ENCODE measurements around the gene HOXB8. TPM values are rescaled to one million over a fixed set of nuclear protein-coding genes. Genes with fewer than 3 reads are reported as not detected.

Gene HOXB8
- total RNA-seq, 1 experiment from 2014 or later, result 45.9 TPM

DNA sequence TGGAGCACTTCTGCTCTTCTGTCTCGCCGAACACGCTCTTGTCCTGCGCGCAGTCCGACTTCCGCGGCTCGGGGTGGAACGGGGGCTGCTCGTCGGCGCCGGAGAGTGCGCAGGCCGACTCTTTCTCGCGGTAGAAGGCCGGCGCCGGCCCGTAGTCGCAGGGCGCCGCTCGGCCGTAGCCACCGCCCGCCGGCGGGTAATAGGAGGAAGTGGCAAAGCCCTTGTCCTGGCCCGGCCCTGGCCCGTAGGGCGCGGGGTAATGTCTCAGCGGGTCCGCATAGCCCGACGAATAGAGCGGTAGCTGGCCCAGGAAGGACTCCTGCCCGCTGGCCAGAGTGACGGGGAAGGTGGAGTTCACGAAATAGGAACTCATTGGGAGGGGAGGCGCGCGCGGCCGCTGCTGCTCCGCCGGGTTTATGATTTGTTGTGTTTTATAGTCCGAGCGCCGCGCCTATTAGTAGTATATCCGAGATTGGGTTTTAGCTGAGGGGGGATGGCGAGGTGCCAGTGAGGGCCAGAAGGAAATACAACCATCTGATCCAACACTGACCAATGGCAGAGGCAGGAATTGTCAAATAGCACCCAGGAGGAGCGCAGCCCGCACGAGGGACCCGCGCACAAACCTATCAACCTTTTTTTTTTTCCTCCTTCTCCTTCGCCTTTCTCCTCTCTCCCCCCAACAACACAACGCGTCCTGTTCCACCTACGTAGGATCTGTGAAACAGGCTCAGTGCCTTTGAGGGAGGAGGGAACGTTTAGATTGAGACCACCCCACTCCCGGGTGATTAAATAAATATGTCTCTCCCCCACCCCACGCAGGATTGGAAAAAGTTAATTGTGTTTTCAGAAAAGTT, 17.1 kb downstream of the HOXB8 start:
- Histone ChIP-seq H3K4me3 (ENCODE audit: low read depth in 2 of 2, low read length in 2 of 2) (peak overlapping the region; percentile 70 to 99), H3K9me3 (ENCODE audit: control insufficient read depth, insufficient read depth, low read depth, low read length) (no peaks in the 10 kb centered on the region), H3K4me1 (ENCODE audit: control insufficient read depth, insufficient read depth, low read length) (peaks cover 48% of the 10 kb centered on the region), H3K36me3 (ENCODE audit: control insufficient read depth, insufficient read depth, low read length) (no peaks in the 10 kb centered on the region; the same call in 1 of the 2 replicates), H3K27ac (ENCODE audit: low read length) (peak overlapping the region; percentile 99), H3K27me3 (ENCODE audit: control insufficient read depth, insufficient read depth, low read length) (no peaks in the 10 kb centered on the region)
- no TSS peak for BruUV-seq (replicated peaks)
- DNase-seq (ENCODE audit: low read depth, low spot score) (no peak), ATAC-seq (peak; percentile 17)
- in situ Hi-C loops (cut with HindIII; ENCODE audit: low pct_unique_long_range_greater_than_20kb, low sequenced_read_pairs) (no loop called here), intact Hi-C loops (cut with micrococcal nuclease; ENCODE audit: unreplicated experiment) (no loop called here)
- ChIA-PET CTCF (no interaction called here), POLR2A (interaction anchor here (0.6 to 2.1 kb wide), 5 partner anchors 9 to 541 kb away, joined by 3 to 13 read pairs (median 7); partner anchors contain the start of gene HOXB8)
- TF ChIP-seq REST (IDR thresholded peaks at IDR 0.05; ENCODE audit: insufficient read depth in 1 of 2, low read depth in 2 of 2, low read length in 1 of 2) (no peak), TCF7L2 (IDR thresholded peaks at IDR 0.05; ENCODE audit: low read depth, low read length) (peak; percentile 51; the same call in 1 of the 2 replicates), POLR2AphosphoS5 (IDR thresholded peaks at IDR 0.05; ENCODE audit: low read depth, low read length) (peak; percentile 94), SIN3A (IDR thresholded peaks at IDR 0.05; ENCODE audit: borderline replicate concordance, insufficient read depth, low read depth, low read length) (peak; percentile 71; the same call in 1 of the 2 replicates)

- H3K27me3 ChIP-seq (ENCODE audit: control insufficient read depth, insufficient read depth, low read length), result no peaks in the 10 kb centered on the region
- H3K4me1 ChIP-seq (ENCODE audit: control insufficient read depth, insufficient read depth, low read length), result peaks cover 54% of the 10 kb centered on the region
- peak overlapping the region; percentile 70 to 99 for H3K4me3 ChIP-seq (ENCODE audit: low read depth in 2 of 2, low read length in 2 of 2)
- peak overlapping the region; percentile 99 for H3K27ac ChIP-seq (ENCODE audit: low read length)
- DNase-seq (ENCODE audit: low read depth, low spot score) (no peak), ATAC-seq (no peak)
- CTCF ChIA-PET, result no interaction called here
- TF ChIP-seq, protein P1, sequence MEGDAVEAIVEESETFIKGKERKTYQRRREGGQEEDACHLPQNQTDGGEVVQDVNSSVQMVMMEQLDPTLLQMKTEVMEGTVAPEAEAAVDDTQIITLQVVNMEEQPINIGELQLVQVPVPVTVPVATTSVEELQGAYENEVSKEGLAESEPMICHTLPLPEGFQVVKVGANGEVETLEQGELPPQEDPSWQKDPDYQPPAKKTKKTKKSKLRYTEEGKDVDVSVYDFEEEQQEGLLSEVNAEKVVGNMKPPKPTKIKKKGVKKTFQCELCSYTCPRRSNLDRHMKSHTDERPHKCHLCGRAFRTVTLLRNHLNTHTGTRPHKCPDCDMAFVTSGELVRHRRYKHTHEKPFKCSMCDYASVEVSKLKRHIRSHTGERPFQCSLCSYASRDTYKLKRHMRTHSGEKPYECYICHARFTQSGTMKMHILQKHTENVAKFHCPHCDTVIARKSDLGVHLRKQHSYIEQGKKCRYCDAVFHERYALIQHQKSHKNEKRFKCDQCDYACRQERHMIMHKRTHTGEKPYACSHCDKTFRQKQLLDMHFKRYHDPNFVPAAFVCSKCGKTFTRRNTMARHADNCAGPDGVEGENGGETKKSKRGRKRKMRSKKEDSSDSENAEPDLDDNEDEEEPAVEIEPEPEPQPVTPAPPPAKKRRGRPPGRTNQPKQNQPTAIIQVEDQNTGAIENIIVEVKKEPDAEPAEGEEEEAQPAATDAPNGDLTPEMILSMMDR (IDR thresholded peaks at IDR 0.05), result no peak
- TF ChIP-seq TCF7L2 (IDR thresholded peaks at IDR 0.05; ENCODE audit: low read depth, low read length) (no peak), SIN3A (IDR thresholded peaks at IDR 0.05; ENCODE audit: borderline replicate concordance, insufficient read depth, low read depth, low read length) (no peak), REST (IDR thresholded peaks at IDR 0.05; ENCODE audit: insufficient read depth in 1 of 2, low read depth in 2 of 2, low read length in 1 of 2) (no peak), POLR2AphosphoS5 (IDR thresholded peaks at IDR 0.05; ENCODE audit: low read depth, low read length) (no peak)
- in situ Hi-C loops (cut with HindIII; ENCODE audit: low pct_unique_long_range_greater_than_20kb, low sequenced_read_pairs) (no loop called here), intact Hi-C loops (cut with micrococcal nuclease; ENCODE audit: unreplicated experiment) (no loop called here)
- no peaks in the 10 kb centered on the region; the same call in 1 of the 2 replicates for H3K36me3 ChIP-seq (ENCODE audit: control insufficient read depth, insufficient read depth, low read length)
- H3K9me3 ChIP-seq (ENCODE audit: control insufficient read depth, insufficient read depth, low read depth, low read length), result no peaks in the 10 kb centered on the region
- POLR2A ChIA-PET, result interaction anchor here (0.6 to 2.1 kb wide), 3 partner anchors 9 to 540 kb away, joined by 3 to 7 read pairs (median 5); no protein-coding TSS in a partner anchor
- BruUV-seq (replicated peaks), result no TSS peak
Measured at GRCh38 chr17:48597528-48597777, 17.6 kb downstream of the HOXB8 start.
